Caco-2 (cell line): ENCODE data around the gene ALX3. TPM values are rescaled to one million over a fixed set of nuclear protein-coding genes. Genes with fewer than 3 reads are reported as not detected.
A peak's percentile ranks its signal among the peaks of the same experiment; 100 is the strongest.
"Not testable (repeated sequence)": the region's sequence is repeated elsewhere in the genome, so short reads cannot be mapped to it uniquely, and the experiment has no call there.

Source experiments
- BruUV-seq: library from RNA; stranded (reverse); fragments of 400-500 nt; replicated peaks from 2 replicates; lab custom pipeline; 2021; lab: Mats Ljungman, UMichigan
- CTCF ChIA-PET: fragments of 300-600 bp; sonication (Branson Sonifier 250); formaldehyde crosslinking; loops from one replicate; lab custom pipeline; 2022; ENCODE audit warnings: antibody characterized with exemption; lab: Charles Lee
- POLR2A ChIA-PET: fragments of 300-600 bp; sonication (Branson Sonifier 250); formaldehyde crosslinking; loops from one replicate; lab custom pipeline; 2022; ENCODE audit warnings: antibody characterized with exemption; lab: Charles Lee
- DNase-seq, 2 experiments: peaks; one replicate each; pipeline versions ENCODE4 v3.0.0 to v3.0.0-alpha.2; 2020 to 2022
- H3K27me3 ChIP-seq: replicated peaks from 2 replicates; pipeline ENCODE4 v1.6.0; 2011; ENCODE audit warnings: low read length; ENCODE audit not compliant: control insufficient read depth, insufficient read depth
- H3K36me3 ChIP-seq: 2 replicates; pipeline ENCODE4 v1.5.1; 2011; ENCODE audit warnings: low read length; ENCODE audit not compliant: control insufficient read depth, insufficient read depth
- H3K4me1 ChIP-seq: fragments of 250-450 bp; sonication (Bioruptor Pico); 2 replicates; pipeline ENCODE4 v1.5.1; 2020; ENCODE audit warnings: mild to moderate bottlenecking
- H3K4me3 ChIP-seq: 2 replicates; pipeline ENCODE4 v1.5.1; 2011; ENCODE audit warnings: low read depth, mild to moderate bottlenecking, control low read depth, low read length
- H3K9me3 ChIP-seq: fragments of 250-450 bp; sonication (Bioruptor Pico); 2 replicates; pipeline ENCODE4 v1.5.1; 2020; ENCODE audit warnings: mild to moderate bottlenecking, moderate library complexity
- H3K27ac Mint-ChIP-seq: one replicate; pipeline ENCODE4 v1.8.0; 2022; ENCODE audit warnings: mixed read lengths; ENCODE audit not compliant: unreplicated experiment
- H3K27me3 Mint-ChIP-seq: one replicate; pipeline ENCODE4 v1.8.0; 2022; ENCODE audit warnings: mixed read lengths; ENCODE audit not compliant: insufficient read depth, unreplicated experiment
- H3K36me3 Mint-ChIP-seq: one replicate; pipeline ENCODE4 v1.8.0; 2022; ENCODE audit warnings: mild to moderate bottlenecking, mixed read lengths; ENCODE audit not compliant: insufficient read depth, unreplicated experiment
- H3K4me1 Mint-ChIP-seq: one replicate; pipeline ENCODE4 v1.8.0; 2022; ENCODE audit warnings: low read depth, mixed read lengths; ENCODE audit not compliant: unreplicated experiment
- H3K4me3 Mint-ChIP-seq: one replicate; pipeline ENCODE4 v1.8.0; 2022; ENCODE audit warnings: mild to moderate bottlenecking, moderate library complexity, mixed read lengths; ENCODE audit not compliant: unreplicated experiment
- H3K9me3 Mint-ChIP-seq: one replicate; pipeline ENCODE4 v1.8.0; 2022; ENCODE audit warnings: mixed read lengths; ENCODE audit not compliant: unreplicated experiment
- intact Hi-C: fragments of 100-400 bp; cut with micrococcal nuclease; formaldehyde crosslinking; loops from one replicate; pipeline ENCODE4 v1.10.0; 2022; ENCODE audit not compliant: unreplicated experiment
- total RNA-seq: library from RNA; stranded (reverse); gene quantifications from 2 replicates; pipeline ENCODE4 v1.2.3, GENCODE V29; 2022
- TF ChIP-seq, protein P1 (sequence below), 2 experiments: fragments of 200-600 bp in 1 of 2; IDR thresholded peaks; 1 replicate in 1 of 2; 2 replicates in 1 of 2; pipeline versions ENCODE4 v1.5.1 to v1.8.0; 2011 to 2022; ENCODE audit warnings: antibody characterized with exemption in 1 of 2, control low read depth in 1 of 2, inconsistent platforms in 1 of 2, low read depth in 1 of 2, low read length in 1 of 2, mild to moderate bottlenecking in 1 of 2, moderate library complexity in 1 of 2; ENCODE audit not compliant: insufficient read depth in 1 of 2, severe bottlenecking in 1 of 2, unreplicated experiment in 1 of 2

The ALX3 gene
- total RNA-seq, 1 experiment from 2014 or later = not detected

DNA sequence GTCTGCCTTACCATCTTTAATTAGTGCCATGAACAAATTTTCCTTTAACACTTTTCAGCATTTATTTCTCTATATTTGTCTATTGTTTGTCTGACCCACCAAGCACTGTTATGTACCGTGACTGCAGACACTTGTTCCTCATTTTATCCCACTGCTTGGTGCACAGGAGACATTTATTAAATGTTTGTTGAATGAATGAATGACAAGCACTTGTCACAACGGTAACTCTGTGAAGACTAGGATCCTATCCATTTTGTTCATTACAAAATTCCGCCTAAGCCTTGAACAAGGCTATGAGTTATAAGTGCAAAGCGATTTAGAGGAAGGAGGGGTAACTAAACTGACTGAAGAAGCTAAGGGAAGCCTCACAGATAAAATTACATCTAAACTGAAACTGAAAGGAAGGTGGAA lies 36.4 kb downstream of the ALX3 start:
- peak overlapping the region; percentile 90 for H3K27ac Mint-ChIP-seq
- ChIA-PET CTCF (interaction anchor here (0.6 to 2.1 kb wide), 3 partner anchors 14 to 23 kb away, joined by 4 to 8 read pairs (median 5); no protein-coding TSS in a partner anchor), POLR2A (interaction anchor here (0.8 to 1.5 kb wide), 2 partner anchors 50 to 930 kb away, joined by 3 to 6 read pairs; partner anchors contain the start of gene AHCYL1)
- no peaks in the 10 kb centered on the region for H3K27me3 Mint-ChIP-seq
- Histone ChIP-seq H3K9me3 (no peaks in the 10 kb centered on the region), H3K4me1 (no peaks in the 10 kb centered on the region), H3K4me3 (peak overlapping the region; percentile 36), H3K27me3 (no peaks in the 10 kb centered on the region), H3K36me3 (no peaks in the 10 kb centered on the region; the same call in 1 of the 2 replicates)
- no TSS peak for BruUV-seq
- peak overlapping the region; percentile 91 for H3K4me3 Mint-ChIP-seq
- peaks cover 18% of the 10 kb centered on the region for H3K36me3 Mint-ChIP-seq
- no peak for DNase-seq
- peaks cover 7% of the 10 kb centered on the region for H3K4me1 Mint-ChIP-seq
- no peaks in the 10 kb centered on the region for H3K9me3 Mint-ChIP-seq
- TF ChIP-seq, protein P1, sequence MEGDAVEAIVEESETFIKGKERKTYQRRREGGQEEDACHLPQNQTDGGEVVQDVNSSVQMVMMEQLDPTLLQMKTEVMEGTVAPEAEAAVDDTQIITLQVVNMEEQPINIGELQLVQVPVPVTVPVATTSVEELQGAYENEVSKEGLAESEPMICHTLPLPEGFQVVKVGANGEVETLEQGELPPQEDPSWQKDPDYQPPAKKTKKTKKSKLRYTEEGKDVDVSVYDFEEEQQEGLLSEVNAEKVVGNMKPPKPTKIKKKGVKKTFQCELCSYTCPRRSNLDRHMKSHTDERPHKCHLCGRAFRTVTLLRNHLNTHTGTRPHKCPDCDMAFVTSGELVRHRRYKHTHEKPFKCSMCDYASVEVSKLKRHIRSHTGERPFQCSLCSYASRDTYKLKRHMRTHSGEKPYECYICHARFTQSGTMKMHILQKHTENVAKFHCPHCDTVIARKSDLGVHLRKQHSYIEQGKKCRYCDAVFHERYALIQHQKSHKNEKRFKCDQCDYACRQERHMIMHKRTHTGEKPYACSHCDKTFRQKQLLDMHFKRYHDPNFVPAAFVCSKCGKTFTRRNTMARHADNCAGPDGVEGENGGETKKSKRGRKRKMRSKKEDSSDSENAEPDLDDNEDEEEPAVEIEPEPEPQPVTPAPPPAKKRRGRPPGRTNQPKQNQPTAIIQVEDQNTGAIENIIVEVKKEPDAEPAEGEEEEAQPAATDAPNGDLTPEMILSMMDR (IDR thresholded peaks at IDR 0.05; ENCODE audit: insufficient read depth in 1 of 2, low read depth in 1 of 2, low read length in 1 of 2, severe bottlenecking in 1 of 2, unreplicated experiment in 1 of 2) = no peak
- intact Hi-C loops = no loop called here

DNA sequence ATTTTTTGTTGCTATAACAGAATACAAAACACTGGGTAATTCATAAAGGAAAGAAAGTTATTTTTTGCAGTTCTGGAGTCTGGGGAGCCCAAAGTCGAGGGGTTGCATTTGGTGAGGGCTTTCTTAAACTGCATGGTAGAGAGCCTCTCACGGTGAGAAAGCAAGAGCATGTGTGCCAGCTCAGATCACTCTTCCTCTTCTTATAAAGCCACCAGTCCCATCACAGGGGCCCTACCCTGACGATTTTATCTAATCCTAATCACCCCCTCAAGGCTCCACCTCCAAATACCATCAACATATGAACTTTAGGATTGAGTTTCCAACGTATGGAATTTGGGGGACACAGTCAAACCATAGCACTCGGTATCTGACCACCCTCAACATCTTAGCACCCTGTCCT lies 37.1 kb downstream of the ALX3 start:
- no TSS peak for BruUV-seq
- H3K4me3 Mint-ChIP-seq = peak overlapping the region; percentile 91

DNA sequence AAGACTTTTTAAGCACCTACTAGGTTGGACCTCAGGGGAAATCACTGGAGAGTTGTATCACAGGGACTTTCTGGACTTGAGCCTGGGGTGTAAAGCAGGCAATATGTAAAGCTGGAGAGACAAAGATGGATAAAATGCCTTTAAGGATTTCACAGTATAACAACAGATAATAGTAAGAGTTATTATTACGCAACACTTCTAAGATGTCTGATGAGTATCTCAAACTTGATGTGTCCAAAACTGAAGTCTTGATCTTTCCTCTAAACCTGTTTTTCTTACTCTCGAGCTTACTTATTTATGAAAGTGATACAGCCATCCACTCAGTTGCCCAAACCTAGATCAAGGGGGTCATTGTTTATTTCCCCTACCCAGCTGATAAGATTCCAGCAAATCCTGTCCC lies 38.1 kb downstream of the ALX3 start:
- ChIA-PET POLR2A (no interaction called here), CTCF (interaction anchor here (0.9 kb wide), 1 partner anchor 500 kb away, joined by 3 read pairs; no protein-coding TSS in a partner anchor)
- H3K27me3 Mint-ChIP-seq = no peaks in the 10 kb centered on the region
- H3K36me3 ChIP-seq = no peaks in the 10 kb centered on the region
- H3K9me3 ChIP-seq = no peaks in the 10 kb centered on the region
- no peaks in the 10 kb centered on the region for H3K9me3 Mint-ChIP-seq
- no peaks in the 10 kb centered on the region for H3K27me3 ChIP-seq
- no peaks in the 10 kb centered on the region for H3K4me1 ChIP-seq
- BruUV-seq = no TSS peak
- intact Hi-C loops = no loop called here
- DNase-seq = no peak
- H3K36me3 Mint-ChIP-seq = peaks cover 8% of the 10 kb centered on the region
- H3K4me1 Mint-ChIP-seq = peaks cover 7% of the 10 kb centered on the region
- H3K4me3 Mint-ChIP-seq = no peak overlapping the region
- no peak overlapping the region for H3K27ac Mint-ChIP-seq
- H3K4me3 ChIP-seq = no peak overlapping the region
- TF ChIP-seq, protein P1 (IDR thresholded peaks at IDR 0.05; ENCODE audit: insufficient read depth in 1 of 2, low read depth in 1 of 2, low read length in 1 of 2, severe bottlenecking in 1 of 2, unreplicated experiment in 1 of 2) = no peak

More for the DNA sequence above, 37.1 kb downstream of the ALX3 start:
- ChIA-PET CTCF (no interaction called here), POLR2A (no interaction called here)
- H3K4me3 ChIP-seq = no peak overlapping the region
- no peaks in the 10 kb centered on the region for H3K4me1 ChIP-seq
- peaks cover 7% of the 10 kb centered on the region for H3K4me1 Mint-ChIP-seq
- no peaks in the 10 kb centered on the region for H3K27me3 Mint-ChIP-seq
- no peaks in the 10 kb centered on the region for H3K9me3 ChIP-seq
- no peak for DNase-seq
- TF ChIP-seq, protein P1 (IDR thresholded peaks at IDR 0.05; ENCODE audit: insufficient read depth in 1 of 2, low read depth in 1 of 2, low read length in 1 of 2, severe bottlenecking in 1 of 2, unreplicated experiment in 1 of 2) = no peak
- H3K36me3 Mint-ChIP-seq = peaks cover 12% of the 10 kb centered on the region
- peak overlapping the region; percentile 90 for H3K27ac Mint-ChIP-seq
- H3K36me3 ChIP-seq = no peaks in the 10 kb centered on the region
- no peaks in the 10 kb centered on the region for H3K9me3 Mint-ChIP-seq
- no peaks in the 10 kb centered on the region for H3K27me3 ChIP-seq
- intact Hi-C loops = no loop called here

DNA sequence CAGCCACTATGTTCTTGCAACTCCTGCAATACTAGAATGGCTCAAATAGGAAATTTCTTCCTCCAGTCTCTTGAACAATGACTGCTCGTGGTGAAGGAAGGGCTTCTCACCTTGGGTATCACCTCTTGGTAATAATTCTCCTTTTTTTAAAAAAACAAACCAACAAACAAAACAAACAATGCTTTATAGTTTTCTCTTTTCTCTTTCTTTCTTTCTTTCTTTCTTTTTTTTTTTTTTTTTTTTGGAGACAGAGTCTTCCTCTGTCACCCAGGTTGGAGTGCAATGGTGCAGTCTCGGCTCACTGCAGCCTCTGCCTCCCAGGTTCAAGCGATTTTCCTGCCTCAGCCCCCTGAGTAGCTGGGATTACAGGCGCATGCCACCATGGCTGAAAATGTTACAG lies 39.8 kb downstream of the ALX3 start:
- POLR2A ChIA-PET, H3K4me3 ChIP-seq: not testable (repeated sequence)
- CTCF ChIA-PET = interaction anchor here (1.5 kb wide), 2 partner anchors 17 to 75 kb away, joined by 4 to 6 read pairs; no protein-coding TSS in a partner anchor

More for the DNA sequence above, 39.8 kb downstream of the ALX3 start:
- H3K36me3 Mint-ChIP-seq, H3K27ac Mint-ChIP-seq, H3K27me3 Mint-ChIP-seq, BruUV-seq, intact Hi-C loops, H3K9me3 Mint-ChIP-seq, H3K9me3 ChIP-seq, H3K4me1 ChIP-seq, H3K4me3 Mint-ChIP-seq, H3K4me1 Mint-ChIP-seq, H3K36me3 ChIP-seq, DNase-seq, H3K27me3 ChIP-seq: not testable (repeated sequence)
